Central memory CD4-positive, alpha-beta T cell (primary cell): ENCODE results near the gene SPOCD1.
A peak's percentile ranks its signal among the peaks of the same experiment; 100 is the strongest.

Source experiments
- DNase-seq: peaks from one replicate; pipeline ENCODE4 v3.0.0; 2022

Gene SPOCD1

GRCh38 chr1:31785947-31786290 is 29.9 kb downstream of the SPOCD1 start:
- no peak for DNase-seq

- no peak for DNase-seq
These were observed 30.5 kb downstream of the SPOCD1 start for GRCh38 chr1:31785020-31785946.

GRCh38 chr1:31784356-31785019 is 31.3 kb downstream of the SPOCD1 start:
- no peak for DNase-seq

- no peak for DNase-seq
These were observed 32.0 kb downstream of the SPOCD1 start for GRCh38 chr1:31783846-31784245.

- no peak for DNase-seq
These were observed 33.1 kb downstream of the SPOCD1 start for GRCh38 chr1:31782421-31783410.

- DNase-seq: no peak
These were observed 34.0 kb downstream of the SPOCD1 start for GRCh38 chr1:31781756-31782371.

- no peak for DNase-seq
These were observed 34.6 kb downstream of the SPOCD1 start for GRCh38 chr1:31781138-31781755.

- no peak for DNase-seq
These were observed 35.2 kb downstream of the SPOCD1 start for GRCh38 chr1:31780632-31781031.

GRCh38 chr1:31779687-31780086 is 36.1 kb downstream of the SPOCD1 start:
- DNase-seq: no peak

- DNase-seq: no peak
These were observed 36.9 kb downstream of the SPOCD1 start for GRCh38 chr1:31778763-31779488.

GRCh38 chr1:31776516-31776915 is 39.3 kb downstream of the SPOCD1 start:
- no peak for DNase-seq

GRCh38 chr1:31776032-31776431 is 39.8 kb downstream of the SPOCD1 start:
- DNase-seq: no peak

- DNase-seq: no peak
These were observed 40.4 kb downstream of the SPOCD1 start for GRCh38 chr1:31775210-31775999.

- no peak for DNase-seq
These were observed 41.3 kb downstream of the SPOCD1 start for GRCh38 chr1:31774495-31774894.

- no peak for DNase-seq
These were observed 42.0 kb downstream of the SPOCD1 start for GRCh38 chr1:31773861-31774260.

GRCh38 chr1:31772669-31773248 is 43.1 kb downstream of the SPOCD1 start:
- no peak for DNase-seq

GRCh38 chr1:31771891-31772668 is 43.7 kb downstream of the SPOCD1 start:
- peak; percentile 23 for DNase-seq

- no peak for DNase-seq
These were observed 46.0 kb downstream of the SPOCD1 start for GRCh38 chr1:31769720-31770390.
